Panc1 (cell line): ENCODE data around the gene SBDS. TPM values are rescaled to one million over a fixed set of nuclear protein-coding genes. Genes with fewer than 3 reads are reported as not detected.
"Not testable (repeated sequence)": the region's sequence is repeated elsewhere in the genome, so short reads cannot be mapped to it uniquely, and the experiment has no call there.

Source experiments
- ATAC-seq: fragments of 200-7000 bp; cut with Tn5 transposase; 2 replicates; pipeline ENCODE4 v1.9.1; 2020; ENCODE audit warnings: mild to moderate bottlenecking, moderate library complexity
- BruUV-seq: library from RNA; stranded (reverse); fragments of 400-500 nt; replicated peaks from 2 replicates; lab custom pipeline; 2021; lab: Mats Ljungman, UMichigan
- CTCF ChIA-PET: fragments of 300-600 bp; sonication (Branson Sonifier 250); formaldehyde crosslinking; loops from one replicate; lab custom pipeline; 2022; ENCODE audit warnings: antibody characterized with exemption; lab: Charles Lee
- POLR2A ChIA-PET: fragments of 300-600 bp; sonication (Branson Sonifier 250); formaldehyde crosslinking; loops from one replicate; lab custom pipeline; 2022; ENCODE audit warnings: antibody characterized with exemption; lab: Charles Lee
- DNase-seq: peaks from one replicate; pipeline ENCODE4 v3.0.0-alpha.2; 2010; ENCODE audit warnings: low read depth, low spot score
- H3K27ac ChIP-seq: 2 replicates; pipeline ENCODE4 v1.5.1; 2011; ENCODE audit warnings: mild to moderate bottlenecking, low read length, inconsistent platforms
- H3K27me3 ChIP-seq: fragments of 200-500 bp; sonication (Bioruptor generic); 2 replicates; pipeline ENCODE4 v1.6.0; 2014; ENCODE audit warnings: low read length, inconsistent platforms; ENCODE audit not compliant: control insufficient read depth, insufficient read depth
- H3K36me3 ChIP-seq: fragments of 200-500 bp; sonication (Bioruptor generic); 2 replicates; pipeline ENCODE4 v1.5.1; 2014; ENCODE audit warnings: inconsistent platforms, mild to moderate bottlenecking, low read length, moderate library complexity; ENCODE audit not compliant: control insufficient read depth, insufficient read depth
- H3K4me1 ChIP-seq: 2 replicates; pipeline ENCODE4 v1.5.1; 2011; ENCODE audit warnings: inconsistent platforms, mild to moderate bottlenecking, low read length, moderate library complexity; ENCODE audit not compliant: control insufficient read depth, insufficient read depth
- H3K4me3 ChIP-seq, 2 experiments: 2 replicates each; pipeline ENCODE4 v1.5.1; 2011 to 2012; ENCODE audit warnings: low read depth in 2 of 2, low read length in 2 of 2, mild to moderate bottlenecking in 2 of 2, inconsistent platforms in 1 of 2, moderate library complexity in 1 of 2
- H3K9me3 ChIP-seq: fragments of 200-500 bp; sonication (Bioruptor generic); 2 replicates; pipeline ENCODE4 v1.5.1; 2014; ENCODE audit warnings: low read depth, mild to moderate bottlenecking, inconsistent platforms, low read length, moderate library complexity; ENCODE audit not compliant: control insufficient read depth, insufficient read depth
- CTCF ChIP-seq: fragments of 450-650 bp; IDR thresholded peaks from 2 replicates; pipeline ENCODE4 v1.5.1; 2017; ENCODE audit warnings: mild to moderate bottlenecking
- POLR2AphosphoS5 ChIP-seq: IDR thresholded peaks from 2 replicates; pipeline ENCODE4 v1.6.1; 2012; ENCODE audit warnings: mild to moderate bottlenecking, low read depth, low read length, moderate library complexity
- REST ChIP-seq, 2 experiments: IDR thresholded peaks; 2 replicates each; pipeline ENCODE4 v1.6.1; 2011 to 2012; ENCODE audit warnings: low read depth in 2 of 2, control low read depth in 1 of 2, low read length in 1 of 2, mild to moderate bottlenecking in 1 of 2, moderate library complexity in 1 of 2; ENCODE audit not compliant: insufficient read depth in 1 of 2
- SIN3A ChIP-seq: IDR thresholded peaks from 2 replicates; pipeline ENCODE4 v1.6.1; 2012; ENCODE audit warnings: low read depth, mild to moderate bottlenecking, low read length, moderate library complexity, borderline replicate concordance; ENCODE audit not compliant: insufficient read depth
- TCF7L2 ChIP-seq: IDR thresholded peaks from 2 replicates; pipeline ENCODE4 v1.6.1; 2011; ENCODE audit warnings: mild to moderate bottlenecking, low read depth, low read length, inconsistent platforms
- in situ Hi-C: cut with HindIII; loops from 2 replicates; pipeline ENCODE4 v1.10.0; 2016; ENCODE audit warnings: low sequenced_read_pairs, low pct_unique_long_range_greater_than_20kb
- intact Hi-C: fragments of 100-400 bp; cut with micrococcal nuclease; formaldehyde crosslinking; loops from one replicate; pipeline ENCODE4 v1.10.0; 2022; ENCODE audit not compliant: unreplicated experiment
- total RNA-seq: library from RNA; stranded (reverse); gene quantifications from one replicate; pipeline ENCODE4 v1.2.1, GENCODE V29; 2021; ENCODE audit not compliant: unreplicated experiment

The SBDS gene
- total RNA-seq, 1 experiment from 2014 or later, result 82.8 TPM

- in situ Hi-C loops (no loop called here), intact Hi-C loops (no loop called here)
- no peaks in the 10 kb centered on the region for H3K4me1 ChIP-seq
- H3K36me3 ChIP-seq, result peaks cover 3% of the 10 kb centered on the region; the same call in 1 of the 2 replicates
- TF ChIP-seq POLR2AphosphoS5 (no peak), TCF7L2 (no peak), SIN3A (no peak), CTCF (no peak), REST (IDR thresholded peaks at IDR 0.05; ENCODE audit: insufficient read depth in 1 of 2, low read depth in 2 of 2, low read length in 1 of 2) (no peak)
- no peak overlapping the region for H3K27ac ChIP-seq
- ChIA-PET CTCF (no interaction called here), POLR2A (no interaction called here)
- ATAC-seq (no peak), DNase-seq (no peak)
- no peaks in the 10 kb centered on the region for H3K27me3 ChIP-seq
- no peaks in the 10 kb centered on the region for H3K9me3 ChIP-seq
- no peak overlapping the region for H3K4me3 ChIP-seq
- no TSS peak for BruUV-seq
Observed at GRCh38 chr7:67008260-67008659, 12.9 kb upstream of the SBDS start.

GRCh38 chr7:67006965-67007364 is 11.6 kb upstream of the SBDS start:
- H3K36me3 ChIP-seq, result peaks cover 3% of the 10 kb centered on the region; the same call in 1 of the 2 replicates
- no peaks in the 10 kb centered on the region for H3K4me1 ChIP-seq
- H3K4me3 ChIP-seq, result no peak overlapping the region
- no peaks in the 10 kb centered on the region for H3K9me3 ChIP-seq
- H3K27me3 ChIP-seq, result no peaks in the 10 kb centered on the region
- POLR2A ChIA-PET, result interaction anchor here (0.7 kb wide), 1 partner anchor 13 kb away, joined by 4 read pairs; no protein-coding TSS in a partner anchor
- ATAC-seq (no peak), DNase-seq (no peak)
- CTCF ChIA-PET, result interaction anchor here (0.6 to 0.7 kb wide), 2 partner anchors 214 to 219 kb away, joined by 4 to 6 read pairs; no protein-coding TSS in a partner anchor
- in situ Hi-C loops (no loop called here), intact Hi-C loops (no loop called here)
- no TSS peak for BruUV-seq
- TF ChIP-seq REST (IDR thresholded peaks at IDR 0.05; ENCODE audit: insufficient read depth in 1 of 2, low read depth in 2 of 2, low read length in 1 of 2), result no peak
- TF ChIP-seq CTCF, result no peak
- TF ChIP-seq TCF7L2, result no peak
- no peak for TF ChIP-seq POLR2AphosphoS5
- TF ChIP-seq SIN3A, result no peak
- H3K27ac ChIP-seq, result no peak overlapping the region

- H3K36me3 ChIP-seq, BruUV-seq, DNase-seq, H3K27ac ChIP-seq, POLR2A ChIA-PET, in situ Hi-C loops, ATAC-seq, H3K4me3 ChIP-seq, intact Hi-C loops, H3K27me3 ChIP-seq, H3K4me1 ChIP-seq, H3K9me3 ChIP-seq, CTCF ChIA-PET: not testable (repeated sequence)
Observed at GRCh38 chr7:67004145-67004544, 8.8 kb upstream of the SBDS start.
